ENCODE results near the gene GPR39. TPM values are rescaled to one million over a fixed set of nuclear protein-coding genes. Genes with fewer than 3 reads are reported as not detected.
A peak's percentile ranks its signal among the peaks of the same experiment; 100 is the strongest.

GPR39 gene
- polyA plus RNA-seq, 1 donor from 2014 or later: 1.1 TPM

DNA sequence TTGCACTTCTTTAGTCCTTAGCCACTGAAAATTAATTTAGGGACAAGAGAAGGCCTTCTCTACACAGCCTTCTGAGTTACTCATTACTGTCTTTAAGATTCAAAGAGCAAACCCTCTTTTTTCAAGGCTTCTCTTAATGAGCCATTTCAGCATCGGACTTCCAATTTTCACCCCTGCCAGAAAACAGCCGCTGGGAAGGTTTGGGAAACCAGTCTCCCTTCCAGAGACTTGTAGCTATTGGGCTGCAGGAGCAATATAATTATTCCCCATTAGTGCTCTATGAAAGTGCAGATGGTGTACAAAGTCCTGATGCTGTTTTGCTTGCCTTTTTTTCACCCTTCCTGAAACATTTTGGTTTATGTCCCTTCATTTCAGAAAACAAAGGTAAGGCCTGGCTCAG is 79.3 kb downstream of the GPR39 start:
- no peaks in the 10 kb centered on the region for H3F3A ChIP-seq (ENCODE audit: insufficient read depth, low read length, poor library complexity, severe bottlenecking)
- H2AFZ ChIP-seq (ENCODE audit: low read depth, low read length): no peak overlapping the region
- TF ChIP-seq MXI1 (conservative IDR thresholded peaks at IDR 0.05; ENCODE audit: poor library complexity, severe bottlenecking) (no peak), EP300 (conservative IDR thresholded peaks at IDR 0.05; ENCODE audit: poor library complexity, severe bottlenecking) (no peak), RAD21 (conservative IDR thresholded peaks at IDR 0.05) (no peak), SMC3 (conservative IDR thresholded peaks at IDR 0.05; ENCODE audit: poor library complexity) (no peak), TAF1 (IDR thresholded peaks at IDR 0.05; ENCODE audit: low read depth) (no peak), POLR2AphosphoS5 (IDR thresholded peaks at IDR 0.05) (no peak), EZH2 (IDR thresholded peaks at IDR 0.05; ENCODE audit: borderline replicate concordance, insufficient read depth, low read length, poor library complexity, severe bottlenecking) (no peak)
- TF ChIP-seq, protein P1, sequence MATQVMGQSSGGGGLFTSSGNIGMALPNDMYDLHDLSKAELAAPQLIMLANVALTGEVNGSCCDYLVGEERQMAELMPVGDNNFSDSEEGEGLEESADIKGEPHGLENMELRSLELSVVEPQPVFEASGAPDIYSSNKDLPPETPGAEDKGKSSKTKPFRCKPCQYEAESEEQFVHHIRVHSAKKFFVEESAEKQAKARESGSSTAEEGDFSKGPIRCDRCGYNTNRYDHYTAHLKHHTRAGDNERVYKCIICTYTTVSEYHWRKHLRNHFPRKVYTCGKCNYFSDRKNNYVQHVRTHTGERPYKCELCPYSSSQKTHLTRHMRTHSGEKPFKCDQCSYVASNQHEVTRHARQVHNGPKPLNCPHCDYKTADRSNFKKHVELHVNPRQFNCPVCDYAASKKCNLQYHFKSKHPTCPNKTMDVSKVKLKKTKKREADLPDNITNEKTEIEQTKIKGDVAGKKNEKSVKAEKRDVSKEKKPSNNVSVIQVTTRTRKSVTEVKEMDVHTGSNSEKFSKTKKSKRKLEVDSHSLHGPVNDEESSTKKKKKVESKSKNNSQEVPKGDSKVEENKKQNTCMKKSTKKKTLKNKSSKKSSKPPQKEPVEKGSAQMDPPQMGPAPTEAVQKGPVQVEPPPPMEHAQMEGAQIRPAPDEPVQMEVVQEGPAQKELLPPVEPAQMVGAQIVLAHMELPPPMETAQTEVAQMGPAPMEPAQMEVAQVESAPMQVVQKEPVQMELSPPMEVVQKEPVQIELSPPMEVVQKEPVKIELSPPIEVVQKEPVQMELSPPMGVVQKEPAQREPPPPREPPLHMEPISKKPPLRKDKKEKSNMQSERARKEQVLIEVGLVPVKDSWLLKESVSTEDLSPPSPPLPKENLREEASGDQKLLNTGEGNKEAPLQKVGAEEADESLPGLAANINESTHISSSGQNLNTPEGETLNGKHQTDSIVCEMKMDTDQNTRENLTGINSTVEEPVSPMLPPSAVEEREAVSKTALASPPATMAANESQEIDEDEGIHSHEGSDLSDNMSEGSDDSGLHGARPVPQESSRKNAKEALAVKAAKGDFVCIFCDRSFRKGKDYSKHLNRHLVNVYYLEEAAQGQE (IDR thresholded peaks at IDR 0.05; ENCODE audit: borderline replicate concordance): no peak
- TF ChIP-seq, protein P2, sequence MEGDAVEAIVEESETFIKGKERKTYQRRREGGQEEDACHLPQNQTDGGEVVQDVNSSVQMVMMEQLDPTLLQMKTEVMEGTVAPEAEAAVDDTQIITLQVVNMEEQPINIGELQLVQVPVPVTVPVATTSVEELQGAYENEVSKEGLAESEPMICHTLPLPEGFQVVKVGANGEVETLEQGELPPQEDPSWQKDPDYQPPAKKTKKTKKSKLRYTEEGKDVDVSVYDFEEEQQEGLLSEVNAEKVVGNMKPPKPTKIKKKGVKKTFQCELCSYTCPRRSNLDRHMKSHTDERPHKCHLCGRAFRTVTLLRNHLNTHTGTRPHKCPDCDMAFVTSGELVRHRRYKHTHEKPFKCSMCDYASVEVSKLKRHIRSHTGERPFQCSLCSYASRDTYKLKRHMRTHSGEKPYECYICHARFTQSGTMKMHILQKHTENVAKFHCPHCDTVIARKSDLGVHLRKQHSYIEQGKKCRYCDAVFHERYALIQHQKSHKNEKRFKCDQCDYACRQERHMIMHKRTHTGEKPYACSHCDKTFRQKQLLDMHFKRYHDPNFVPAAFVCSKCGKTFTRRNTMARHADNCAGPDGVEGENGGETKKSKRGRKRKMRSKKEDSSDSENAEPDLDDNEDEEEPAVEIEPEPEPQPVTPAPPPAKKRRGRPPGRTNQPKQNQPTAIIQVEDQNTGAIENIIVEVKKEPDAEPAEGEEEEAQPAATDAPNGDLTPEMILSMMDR (IDR thresholded peaks at IDR 0.05; ENCODE audit: poor library complexity, severe bottlenecking): no peak
- H3K27me3 ChIP-seq (ENCODE audit: insufficient read depth, low read depth, low read length): no peaks in the 10 kb centered on the region
- H3K79me2 ChIP-seq (replicated peaks; ENCODE audit: insufficient read depth, low read length): no peaks in the 10 kb centered on the region
- H3K36me3 ChIP-seq (ENCODE audit: insufficient read depth, low read length): no peaks in the 10 kb centered on the region
- H3K9ac ChIP-seq (ENCODE audit: low read length): no peak overlapping the region
- no peak overlapping the region for H3K4me3 ChIP-seq (ENCODE audit: low read length)
- H3K9me3 ChIP-seq (ENCODE audit: low read length): no peaks in the 10 kb centered on the region
- H3K9me2 ChIP-seq (ENCODE audit: insufficient read depth, low read length): no peaks in the 10 kb centered on the region
- H3K27ac ChIP-seq (ENCODE audit: low read length): no peak overlapping the region
- H3K4me2 ChIP-seq (ENCODE audit: low read length): no peak overlapping the region
- H4K20me1 ChIP-seq (ENCODE audit: insufficient read depth): no peaks in the 10 kb centered on the region

DNA sequence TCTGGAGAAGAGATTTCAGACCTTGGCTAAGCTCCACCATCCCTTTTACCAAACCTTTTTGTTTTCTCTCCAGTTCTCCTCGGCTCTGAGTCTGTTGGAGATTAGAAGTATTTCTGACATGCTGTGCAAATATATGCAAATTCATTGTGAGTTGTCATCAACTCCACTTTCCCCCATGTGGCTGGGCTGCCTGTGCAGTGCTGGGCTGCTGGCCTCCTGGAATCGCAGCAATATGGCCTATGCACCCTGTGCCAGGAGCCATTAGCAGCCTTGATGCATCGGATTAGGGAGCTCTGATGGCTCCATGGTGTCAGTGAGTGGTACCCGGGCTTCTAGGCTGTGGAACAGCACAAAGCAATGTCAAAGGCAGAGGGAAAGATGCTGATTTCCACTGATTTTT is 80.0 kb downstream of the GPR39 start:
- no peaks in the 10 kb centered on the region for H4K20me1 ChIP-seq (ENCODE audit: insufficient read depth)
- no peak overlapping the region for H2AFZ ChIP-seq (ENCODE audit: low read depth, low read length)
- H3K4me2 ChIP-seq (ENCODE audit: low read length): no peak overlapping the region
- TF ChIP-seq TAF1 (IDR thresholded peaks at IDR 0.05; ENCODE audit: low read depth) (no peak), EP300 (conservative IDR thresholded peaks at IDR 0.05; ENCODE audit: poor library complexity, severe bottlenecking) (no peak), EZH2 (IDR thresholded peaks at IDR 0.05; ENCODE audit: borderline replicate concordance, insufficient read depth, low read length, poor library complexity, severe bottlenecking) (no peak), SMC3 (conservative IDR thresholded peaks at IDR 0.05; ENCODE audit: poor library complexity) (no peak), POLR2AphosphoS5 (IDR thresholded peaks at IDR 0.05) (no peak), RAD21 (conservative IDR thresholded peaks at IDR 0.05) (no peak), MXI1 (conservative IDR thresholded peaks at IDR 0.05; ENCODE audit: poor library complexity, severe bottlenecking) (no peak)
- TF ChIP-seq, protein P1 (IDR thresholded peaks at IDR 0.05; ENCODE audit: borderline replicate concordance): no peak
- TF ChIP-seq, protein P2 (IDR thresholded peaks at IDR 0.05; ENCODE audit: poor library complexity, severe bottlenecking): no peak
- no peaks in the 10 kb centered on the region for H3K9me3 ChIP-seq (ENCODE audit: low read length)
- no peaks in the 10 kb centered on the region for H3K79me2 ChIP-seq (replicated peaks; ENCODE audit: insufficient read depth, low read length)
- H3K27ac ChIP-seq (ENCODE audit: low read length): peak overlapping the region; percentile 48
- H3K4me3 ChIP-seq (ENCODE audit: low read length): peak overlapping the region; percentile 15
- H3K36me3 ChIP-seq (ENCODE audit: insufficient read depth, low read length): no peaks in the 10 kb centered on the region
- H3K27me3 ChIP-seq (ENCODE audit: insufficient read depth, low read depth, low read length): no peaks in the 10 kb centered on the region
- H3F3A ChIP-seq (ENCODE audit: insufficient read depth, low read length, poor library complexity, severe bottlenecking): no peaks in the 10 kb centered on the region
- no peaks in the 10 kb centered on the region for H3K9me2 ChIP-seq (ENCODE audit: insufficient read depth, low read length)
- no peak overlapping the region for H3K9ac ChIP-seq (ENCODE audit: low read length)
